Activated T-cell treated with anti-CD3 and anti-CD28 coated beads, Interleukin-2, amount 50 U/mL, for 4 hours (primary cell): Measurements from ENCODE around the gene BCL10. TPM values are rescaled to one million over a fixed set of nuclear protein-coding genes. Genes with fewer than 3 reads are reported as not detected.

Experiments used
- ATAC-seq, 2 donors: fragments of 200-7000 bp; cut with Tn5 transposase; one replicate each; pipeline ENCODE4 v1.10.0; 2021
- DNase-seq: peaks from one replicate; pipeline ENCODE4 v3.0.0-alpha.2; 2020
- H3K27me3 Mint-ChIP-seq: one replicate; pipeline ENCODE4 v1.8.0; 2021; ENCODE audit warnings: low read depth, mixed read lengths
- H3K36me3 Mint-ChIP-seq: one replicate; pipeline ENCODE4 v1.8.0; 2022; ENCODE audit warnings: mixed read lengths; ENCODE audit not compliant: insufficient read depth
- H3K4me1 Mint-ChIP-seq: one replicate; pipeline ENCODE4 v1.8.0; 2021; ENCODE audit warnings: low read depth, mixed read lengths
- H3K4me3 Mint-ChIP-seq: one replicate; pipeline ENCODE4 v1.8.0; 2021; ENCODE audit warnings: mild to moderate bottlenecking, moderate library complexity, mixed read lengths
- H3K9me3 Mint-ChIP-seq: one replicate; pipeline ENCODE4 v1.8.0; 2021; ENCODE audit warnings: mixed read lengths
- total RNA-seq, 3 donors: library from RNA; stranded (reverse); gene quantifications; one replicate each; pipeline ENCODE4 v1.2.1, GENCODE V29; 2021

The BCL10 gene
- total RNA-seq = 10 to 100 TPM; 22.3 to 27.3 (median 27.1) TPM

DNA sequence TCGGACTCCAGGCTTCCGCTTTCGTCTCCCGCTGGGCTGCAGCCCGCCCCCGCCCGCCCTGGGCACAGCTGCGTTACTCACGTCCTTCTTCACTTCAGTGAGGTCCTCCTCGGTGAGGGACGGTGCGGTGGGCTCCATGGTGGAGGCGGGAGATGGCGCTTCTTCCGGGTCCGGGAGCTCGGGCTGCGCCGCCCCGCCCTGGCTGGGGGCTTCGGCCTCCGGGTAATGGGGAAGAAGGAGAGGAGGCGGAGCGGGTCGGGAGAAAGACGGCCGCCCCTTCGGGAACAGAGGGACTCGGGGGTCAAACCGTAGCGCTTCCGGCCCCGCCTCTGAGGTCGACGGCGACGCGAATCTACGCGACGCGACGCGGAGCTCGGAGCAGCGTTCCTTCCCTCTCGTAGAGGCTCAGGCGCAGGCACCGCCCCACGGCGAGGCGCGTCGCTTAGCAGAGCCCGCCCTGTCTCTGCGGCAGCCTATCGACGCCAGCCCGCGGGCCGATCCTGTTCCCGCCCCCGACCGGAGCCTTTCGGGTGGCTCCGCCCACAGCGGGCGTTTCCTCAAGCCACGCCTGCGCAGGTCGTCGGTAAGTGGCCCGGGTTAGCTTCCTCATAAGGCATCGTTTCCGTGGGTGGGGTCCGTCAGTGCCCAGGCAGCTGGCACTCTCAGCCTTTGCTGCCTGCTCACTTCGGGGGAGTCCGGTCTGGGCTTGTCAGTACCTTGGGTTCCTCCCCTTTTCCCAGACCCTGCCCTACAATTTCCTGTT lies at the start of gene BCL10:
Gene BCL10 (minus strand): TSS at position 418 of the 763 bp plus-strand sequence. CDS start 280 bp downstream, at position 138.
- ATAC-seq = peak; percentile 98
- peak; percentile 96 for DNase-seq
- Mint-ChIP-seq H3K4me3 (peak within 1 kb of the TSS; percentile 93), H3K36me3 (peaks cover 13% of the 10 kb centered on the region), H3K9me3 (no peaks in the 10 kb centered on the region), H3K4me1 (peaks cover 54% of the 10 kb centered on the region), H3K27me3 (peaks cover 4% of the 10 kb centered on the region)

DNA sequence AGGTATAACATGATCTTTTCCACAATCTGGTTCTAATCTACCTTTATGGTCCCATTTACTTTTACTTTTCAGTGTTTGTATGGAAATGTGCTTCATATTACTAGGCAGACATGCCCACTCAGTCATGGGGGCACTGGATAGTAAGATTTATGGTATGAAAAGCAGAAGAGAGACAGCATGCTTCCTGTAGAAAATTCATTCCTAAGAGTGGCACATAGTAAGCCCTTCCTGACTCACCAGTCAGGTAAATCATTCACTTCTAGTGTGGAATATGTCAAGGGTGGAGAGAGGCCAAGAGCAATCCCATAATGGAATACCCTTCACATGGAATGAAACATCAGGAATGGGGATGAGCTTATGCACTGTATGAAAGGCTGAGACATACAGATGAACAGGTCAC lies 49.5 kb upstream of the BCL10 start:
- ATAC-seq (no peak), DNase-seq (no peak)
- H3K9me3 Mint-ChIP-seq = no peaks in the 10 kb centered on the region
- peaks cover 15% of the 10 kb centered on the region for H3K27me3 Mint-ChIP-seq
- peaks cover 2% of the 10 kb centered on the region for H3K4me1 Mint-ChIP-seq
- H3K36me3 Mint-ChIP-seq = no peaks in the 10 kb centered on the region
- H3K4me3 Mint-ChIP-seq = no peak overlapping the region

- peaks cover 22% of the 10 kb centered on the region for H3K27me3 Mint-ChIP-seq
- DNase-seq (no peak), ATAC-seq (no peak)
- H3K9me3 Mint-ChIP-seq = no peaks in the 10 kb centered on the region
- no peak overlapping the region for H3K4me3 Mint-ChIP-seq
- no peaks in the 10 kb centered on the region for H3K36me3 Mint-ChIP-seq
- peaks cover 5% of the 10 kb centered on the region for H3K4me1 Mint-ChIP-seq
Measured at GRCh38 chr1:85323770-85324169, 47.3 kb upstream of the BCL10 start.

- DNase-seq (no peak), ATAC-seq (no peak)
- Mint-ChIP-seq H3K36me3 (no peaks in the 10 kb centered on the region), H3K4me1 (peaks cover 5% of the 10 kb centered on the region), H3K27me3 (peaks cover 22% of the 10 kb centered on the region), H3K9me3 (no peaks in the 10 kb centered on the region), H3K4me3 (no peak overlapping the region)
Measured at GRCh38 chr1:85322655-85323054, 46.2 kb upstream of the BCL10 start.

DNA sequence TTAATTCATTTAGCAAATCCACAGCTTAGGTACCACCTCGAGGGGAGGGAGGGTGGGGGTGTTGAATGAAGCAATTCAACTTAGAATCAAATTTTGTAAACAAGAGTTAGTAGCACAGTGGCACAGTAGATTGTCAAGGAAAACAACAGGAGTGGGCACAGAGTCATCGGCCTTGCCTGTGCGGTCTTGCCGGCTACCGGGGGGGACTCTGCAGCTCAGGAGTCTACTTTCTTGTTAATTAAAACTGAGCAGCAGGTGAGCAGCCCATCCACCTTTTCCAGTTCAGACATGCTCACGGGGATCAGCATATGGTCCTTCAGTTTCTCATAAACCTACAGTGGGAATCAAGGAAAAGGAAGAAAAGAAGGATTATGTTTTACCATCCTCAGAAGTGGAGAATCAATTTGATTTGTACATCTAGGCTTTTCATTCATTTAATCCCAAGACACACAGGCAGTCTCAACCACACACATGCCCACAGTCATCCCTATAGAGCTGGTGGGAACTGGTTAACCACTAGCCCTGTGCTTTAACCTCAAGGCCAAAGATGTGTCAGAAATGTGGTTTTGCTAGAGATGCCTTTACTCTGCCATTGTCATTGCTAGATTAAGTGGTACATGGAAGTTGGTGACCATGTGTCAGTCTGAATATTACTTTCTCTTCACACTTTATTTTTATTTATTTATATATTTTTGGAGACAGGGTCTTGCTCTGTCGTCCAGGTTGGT lies 45.0 kb upstream of the BCL10 start:
- no peak for DNase-seq
- H3K27me3 Mint-ChIP-seq = peaks cover 26% of the 10 kb centered on the region
- no peaks in the 10 kb centered on the region for H3K36me3 Mint-ChIP-seq
- H3K4me1 Mint-ChIP-seq = peaks cover 5% of the 10 kb centered on the region
- H3K9me3 Mint-ChIP-seq = no peaks in the 10 kb centered on the region
- H3K4me3 Mint-ChIP-seq = no peak overlapping the region
- ATAC-seq = peak; percentile 86 to 88

DNA sequence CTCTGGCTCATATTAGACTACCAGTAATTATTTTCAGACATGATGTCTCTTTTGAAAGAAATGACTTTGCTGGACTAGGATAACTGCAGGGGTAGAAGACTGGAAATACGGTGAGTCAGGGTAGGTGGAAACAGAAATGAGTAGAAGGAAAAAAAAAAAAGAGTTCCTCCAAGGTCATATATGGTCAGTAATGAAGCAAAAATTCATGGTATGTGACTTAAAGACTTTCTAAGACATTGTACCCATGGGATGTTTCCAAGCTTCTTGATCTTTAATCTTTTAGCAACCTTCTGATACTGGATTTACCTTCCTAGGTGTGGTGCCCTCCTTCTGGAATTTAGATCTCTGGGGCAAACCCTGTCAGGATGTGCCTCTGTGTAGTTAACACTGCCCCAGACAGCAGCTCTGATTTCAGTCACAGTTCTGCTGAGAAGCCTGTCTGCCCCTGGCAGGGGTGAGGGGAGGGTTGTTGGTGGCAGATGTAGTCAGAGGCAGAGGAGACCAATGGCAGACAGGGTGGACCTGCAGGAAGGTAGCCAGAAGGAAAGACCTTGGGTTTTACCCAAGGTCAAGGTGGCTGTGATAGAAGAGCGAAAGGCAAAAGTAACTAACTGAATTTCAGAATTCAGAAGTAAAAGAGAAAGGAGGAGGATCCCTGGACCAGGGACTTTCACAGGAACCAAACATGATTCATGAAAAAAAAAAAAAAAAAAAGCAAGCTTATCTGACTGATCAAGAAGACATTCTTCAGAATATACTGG lies 44.1 kb upstream of the BCL10 start:
- Mint-ChIP-seq H3K27me3 (peaks cover 25% of the 10 kb centered on the region), H3K36me3 (no peaks in the 10 kb centered on the region)

GRCh38 chr1:85319931-85320330 lies 43.5 kb upstream of the BCL10 start:
- no peak overlapping the region for H3K4me3 Mint-ChIP-seq
- DNase-seq (no peak), ATAC-seq (no peak)
- peaks cover 25% of the 10 kb centered on the region for H3K27me3 Mint-ChIP-seq
- H3K4me1 Mint-ChIP-seq = peaks cover 5% of the 10 kb centered on the region
- no peaks in the 10 kb centered on the region for H3K36me3 Mint-ChIP-seq
- no peaks in the 10 kb centered on the region for H3K9me3 Mint-ChIP-seq

More for the DNA sequence above, 44.1 kb upstream of the BCL10 start:
- DNase-seq (no peak), ATAC-seq (peak in 1 of 2 donors; percentile 24)
- H3K4me3 Mint-ChIP-seq = no peak overlapping the region
- H3K9me3 Mint-ChIP-seq = no peaks in the 10 kb centered on the region
- H3K4me1 Mint-ChIP-seq = peaks cover 5% of the 10 kb centered on the region

GRCh38 chr1:85319491-85319890 lies 43.1 kb upstream of the BCL10 start:
- H3K4me3 Mint-ChIP-seq = no peak overlapping the region
- peaks cover 5% of the 10 kb centered on the region for H3K4me1 Mint-ChIP-seq
- no peaks in the 10 kb centered on the region for H3K9me3 Mint-ChIP-seq
- ATAC-seq = no peak
- H3K27me3 Mint-ChIP-seq = peaks cover 27% of the 10 kb centered on the region
- H3K36me3 Mint-ChIP-seq = no peaks in the 10 kb centered on the region
- DNase-seq = no peak

GRCh38 chr1:85318217-85318616 lies 41.8 kb upstream of the BCL10 start:
- Mint-ChIP-seq H3K27me3 (peaks cover 34% of the 10 kb centered on the region), H3K9me3 (no peaks in the 10 kb centered on the region), H3K36me3 (no peaks in the 10 kb centered on the region), H3K4me3 (no peak overlapping the region), H3K4me1 (peaks cover 5% of the 10 kb centered on the region)
- DNase-seq (no peak), ATAC-seq (no peak)

DNA sequence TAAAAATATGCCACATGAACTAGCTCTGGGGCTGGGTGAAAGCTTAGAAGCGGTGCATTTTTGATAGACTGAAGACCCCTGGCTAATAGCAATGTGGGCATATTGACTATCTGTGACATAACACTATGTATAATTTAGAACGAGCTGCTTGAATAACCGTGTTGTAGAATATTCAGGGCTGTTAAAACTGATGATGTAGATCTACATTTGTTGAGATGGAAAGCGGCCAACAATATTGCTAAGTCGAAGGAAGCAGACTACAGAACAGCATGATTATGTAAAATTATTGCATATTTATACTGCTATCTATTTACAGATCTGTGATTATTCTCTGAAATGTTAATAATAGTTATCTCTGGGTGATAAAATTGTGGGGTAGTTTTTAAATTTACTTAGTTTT lies 41.1 kb upstream of the BCL10 start:
- no peaks in the 10 kb centered on the region for H3K9me3 Mint-ChIP-seq

DNA sequence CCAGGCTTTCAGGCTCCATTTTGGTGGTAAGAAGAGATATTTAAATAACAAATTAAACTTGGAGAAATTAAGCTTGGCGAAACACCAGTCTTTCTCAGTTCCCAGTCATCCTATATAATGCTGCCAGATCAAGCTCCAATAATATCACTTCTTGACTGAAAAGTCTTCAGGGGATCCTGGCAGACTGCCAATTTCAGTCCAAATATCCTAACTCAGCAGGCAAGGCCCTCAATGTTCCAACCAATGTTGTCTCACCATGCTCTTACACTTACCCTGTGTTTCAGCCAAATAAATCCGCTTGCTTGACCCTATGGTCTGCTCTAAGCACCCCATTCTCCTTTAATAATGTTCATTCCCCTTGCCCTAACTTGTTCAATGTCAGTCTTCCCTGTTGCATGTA lies 39.9 kb upstream of the BCL10 start:
- H3K9me3 Mint-ChIP-seq = no peaks in the 10 kb centered on the region
- DNase-seq (no peak), ATAC-seq (no peak)
- peaks cover 39% of the 10 kb centered on the region for H3K27me3 Mint-ChIP-seq
- peaks cover 5% of the 10 kb centered on the region for H3K4me1 Mint-ChIP-seq
- no peaks in the 10 kb centered on the region for H3K36me3 Mint-ChIP-seq
- no peak overlapping the region for H3K4me3 Mint-ChIP-seq

More for the DNA sequence above, 41.1 kb upstream of the BCL10 start:
- Mint-ChIP-seq H3K4me3 (no peak overlapping the region), H3K36me3 (no peaks in the 10 kb centered on the region), H3K4me1 (peaks cover 5% of the 10 kb centered on the region), H3K27me3 (peaks cover 37% of the 10 kb centered on the region)
- DNase-seq (no peak), ATAC-seq (no peak)

DNA sequence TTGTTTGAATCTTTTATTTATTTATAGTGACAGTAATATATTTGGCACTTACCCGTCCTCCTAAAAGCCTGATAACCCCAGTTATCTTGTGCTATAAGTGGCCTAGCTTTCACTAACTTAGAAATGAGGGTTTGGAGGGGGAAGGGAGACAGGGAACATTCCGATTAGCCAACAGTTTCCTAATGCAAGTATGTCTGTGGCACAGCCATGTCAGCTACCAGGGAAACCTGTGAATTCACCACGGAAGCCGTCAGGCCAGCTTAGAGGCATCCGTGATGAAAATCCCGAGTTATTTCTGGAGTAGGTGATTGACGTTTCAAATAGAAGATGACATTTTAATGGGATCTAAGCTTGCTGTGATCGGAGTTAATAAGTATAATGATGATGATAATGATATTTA lies 39.4 kb upstream of the BCL10 start:
- DNase-seq (no peak), ATAC-seq (no peak)
- H3K4me1 Mint-ChIP-seq = peaks cover 5% of the 10 kb centered on the region
- H3K4me3 Mint-ChIP-seq = no peak overlapping the region
- peaks cover 40% of the 10 kb centered on the region for H3K27me3 Mint-ChIP-seq
- H3K9me3 Mint-ChIP-seq = no peaks in the 10 kb centered on the region
- no peaks in the 10 kb centered on the region for H3K36me3 Mint-ChIP-seq

DNA sequence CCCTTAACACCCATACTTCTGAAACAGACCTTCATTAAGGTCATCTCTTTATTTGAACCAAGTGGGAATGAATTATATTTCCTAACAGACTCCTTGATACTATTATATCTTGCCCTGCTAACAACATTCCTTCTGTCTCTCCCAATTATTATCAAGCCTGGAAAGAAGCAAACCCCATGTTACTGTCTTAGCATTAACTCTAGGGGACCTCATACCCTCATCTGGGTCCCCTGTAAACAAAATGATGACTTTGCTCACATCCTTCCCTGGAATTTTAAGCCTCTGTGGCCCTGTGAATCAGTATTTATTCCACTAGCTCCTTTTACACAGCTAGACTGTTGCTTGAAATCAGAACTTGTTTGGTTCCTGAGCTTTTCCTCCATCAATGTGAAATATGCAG lies 38.3 kb upstream of the BCL10 start:
- ATAC-seq = no peak
- Mint-ChIP-seq H3K4me1 (no peaks in the 10 kb centered on the region), H3K36me3 (no peaks in the 10 kb centered on the region), H3K4me3 (no peak overlapping the region), H3K9me3 (no peaks in the 10 kb centered on the region), H3K27me3 (peaks cover 42% of the 10 kb centered on the region)
- no peak for DNase-seq

DNA sequence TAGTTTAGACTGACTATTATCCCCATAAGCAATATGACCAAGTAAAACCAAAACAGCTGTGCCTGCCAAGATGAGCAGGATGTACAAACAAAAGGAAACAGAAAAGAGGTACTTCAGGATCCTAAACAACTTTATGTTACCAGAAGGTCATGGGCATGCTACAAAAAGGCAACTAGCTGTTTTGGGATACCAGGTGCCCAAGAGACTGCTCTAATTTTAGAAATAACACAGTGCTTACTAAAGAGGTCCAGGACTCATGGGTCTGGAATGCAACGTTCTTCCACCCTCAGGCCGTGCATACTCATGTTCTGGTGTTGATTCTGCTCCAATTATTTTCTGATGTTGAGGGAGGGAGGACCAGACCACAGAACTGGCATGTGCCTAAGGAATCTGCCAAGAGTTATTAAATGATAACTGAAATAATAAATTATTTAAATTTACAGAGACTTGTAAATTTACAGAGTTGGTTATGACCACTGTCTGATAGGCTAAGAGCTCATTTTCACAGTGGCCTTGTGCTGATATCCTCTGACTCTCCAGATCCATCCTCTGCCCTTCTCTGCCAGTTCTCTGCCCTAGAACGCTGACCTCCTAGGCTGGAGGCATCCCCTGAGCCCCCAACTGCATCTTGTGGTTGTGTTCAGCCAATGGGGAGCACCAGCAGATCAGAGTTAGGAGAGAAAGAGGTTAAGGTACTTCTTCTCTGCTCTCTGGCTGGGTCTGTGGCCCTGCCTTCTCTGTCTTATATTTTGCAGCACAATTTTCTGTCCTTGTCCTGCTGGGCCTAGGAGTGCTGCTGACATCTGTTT lies 37.7 kb upstream of the BCL10 start:
- no peak for ATAC-seq
- Mint-ChIP-seq H3K9me3 (no peaks in the 10 kb centered on the region), H3K4me1 (no peaks in the 10 kb centered on the region), H3K36me3 (no peaks in the 10 kb centered on the region), H3K27me3 (peaks cover 39% of the 10 kb centered on the region), H3K4me3 (no peak overlapping the region)
- no peak for DNase-seq
